Psoas muscle (tissue), 8 donors: Measurements from ENCODE around the gene ZMYND8. TPM values are rescaled to one million over a fixed set of nuclear protein-coding genes. Genes with fewer than 3 reads are reported as not detected.

Experiments
- ATAC-seq, 4 donors: fragments of 200-7000 bp; cut with Tn5 transposase; one replicate each; pipeline ENCODE4 v1.9.1; 2020; ENCODE audit warnings: moderate library complexity in 3 of 4, mild to moderate bottlenecking in 2 of 4
- DNase-seq, 2 donors: peaks; one replicate each; pipeline ENCODE4 v3.0.0-alpha.2; 2020
- H3K27ac ChIP-seq: fragments of 200-600 bp; one replicate; pipeline ENCODE4 v1.8.0; 2022
- H3K27me3 ChIP-seq, 3 donors: fragments of 200-600 bp in 1 of 3; one replicate each; pipeline versions ENCODE4 v1.6.1 to v1.8.0; 2013 to 2022; ENCODE audit warnings: low read length in 2 of 3, mild to moderate bottlenecking in 2 of 3, moderate library complexity in 1 of 3; ENCODE audit not compliant: insufficient read depth in 3 of 3
- H3K36me3 ChIP-seq, 2 donors: fragments of 200-600 bp in 1 of 2; one replicate each; pipeline versions ENCODE4 v1.6.1 to v1.8.0; 2013 to 2022; ENCODE audit warnings: low read depth in 1 of 2, mild to moderate bottlenecking in 1 of 2, moderate library complexity in 1 of 2; ENCODE audit not compliant: insufficient read depth in 1 of 2
- H3K4me1 ChIP-seq: fragments of 200-600 bp; one replicate; pipeline ENCODE4 v1.8.0; 2022
- H3K4me3 ChIP-seq: fragments of 200-600 bp; one replicate; pipeline ENCODE4 v1.8.0; 2022; ENCODE audit warnings: mild to moderate bottlenecking
- H3K9me3 ChIP-seq: fragments of 200-600 bp; one replicate; pipeline ENCODE4 v1.8.0; 2022
- CTCF ChIP-seq: fragments of 200-600 bp; IDR thresholded peaks from one replicate; pipeline ENCODE4 v1.8.0; 2022; ENCODE audit warnings: antibody characterized with exemption
- WGBS, 3 donors: extraction: QIAGEN DNeasy Blood & Tissue Kit; methylation state at CpG; one replicate each; pipeline versions ENCODE4 v1.1.6 to v1.1.7; 2013; 5-methylcytosine and 5-hydroxymethylcytosine counted together
- intact Hi-C, 2 donors: fragments of 100-400 bp; cut with DNase I; formaldehyde crosslinking; loops; one replicate each; pipeline versions ENCODE4 v1.11.0 to v1.14.2; 2022
- polyA plus RNA-seq, 3 donors: library from polyadenylated mRNA; stranded (reverse); fragments of 200-250 nt; gene quantifications; one replicate each; pipeline ENCODE4 v1.2.3, GENCODE V29; 2013
- total RNA-seq, 4 donors: library from RNA; stranded (reverse); fragmentation: NEBNext Ultra II Directional in 2 of 4; extraction: Animal tissue kit (Norgen Biotek cat#: 25700) in 2 of 4; gene quantifications; one replicate each; pipeline versions ENCODE4 v1.2.1 to v1.2.4, GENCODE V29; 2021 to 2023
- donor health status: healthy with polysubstance abuse.
- donor health status: DM: no; HTN: no; CAD: no; lungs with moderate emphysema.
- donor health status: Bipolar disorder and iron deficiency.
- donor health status: healthy.
- donor health status: DM: yes; HTN: yes; CAD: no.
- donor health status: DM: no; HTN: no; CAD: no.
- donor health status: DM: no; HTN: no; CAD: no.
- donor health status: DM: yes; HTN: yes; CAD: no.

ZMYND8 gene
- total and polyA plus RNA-seq, 7 donors, result 4.7 to 42.9 (median 17.7) TPM

GRCh38 chr20:47201074-47201730, 155.3 kb downstream of the ZMYND8 start:
- TF ChIP-seq CTCF, result no peak
- WGBS, 3 donors, result 90 to 91% (median 91%) methylated on average over 9 of the region's 9 CpGs
- intact Hi-C loops, result loop anchor here in 1 of 2 donors (5.0 kb wide), 1 partner anchor 181 kb away; no protein-coding TSS in a partner anchor

GRCh38 chr20:47198996-47199552, 157.4 kb downstream of the ZMYND8 start:
- TF ChIP-seq CTCF, result no peak
- H3K9me3 ChIP-seq, result no peaks in the 10 kb centered on the region
- no peaks in the 10 kb centered on the region for H3K27me3 ChIP-seq
- intact Hi-C loops, result loop anchor here (5.0 to 10.0 kb wide), 2 partner anchors 423 to 426 kb away; no protein-coding TSS in a partner anchor
- H3K36me3 ChIP-seq, result no peaks in the 10 kb centered on the region
- peak in 1 of 2 donors; percentile 37 for DNase-seq
- no peaks in the 10 kb centered on the region for H3K4me1 ChIP-seq
- WGBS, 3 donors, result 92 to 94% (median 93%) methylated on average over 14 of the region's 14 CpGs
- H3K4me3 ChIP-seq, result no peak overlapping the region
- ATAC-seq, result no peak
- no peak overlapping the region for H3K27ac ChIP-seq

More at GRCh38 chr20:47201074-47201730, 155.3 kb downstream of the ZMYND8 start:
- Histone ChIP-seq H3K4me1 (no peaks in the 10 kb centered on the region), H3K27me3 (no peaks in the 10 kb centered on the region), H3K9me3 (no peaks in the 10 kb centered on the region), H3K36me3 (no peaks in the 10 kb centered on the region), H3K27ac (no peak overlapping the region), H3K4me3 (no peak overlapping the region)
- DNase-seq (peak in 1 of 2 donors; percentile 16), ATAC-seq (no peak)

GRCh38 chr20:47198254-47198671, 158.2 kb downstream of the ZMYND8 start:
- TF ChIP-seq CTCF, result no peak
- Histone ChIP-seq H3K4me1 (no peaks in the 10 kb centered on the region), H3K27ac (no peak overlapping the region), H3K36me3 (no peaks in the 10 kb centered on the region), H3K9me3 (no peaks in the 10 kb centered on the region), H3K27me3 (no peaks in the 10 kb centered on the region), H3K4me3 (no peak overlapping the region)
- DNase-seq, result peak in 1 of 2 donors; percentile 4
- WGBS, 3 donors, result 82 to 97% (median 95%) methylated on average over 3 of the region's 3 CpGs
- intact Hi-C loops, result loop anchor here (5.0 to 10.0 kb wide), 2 partner anchors 424 to 427 kb away; no protein-coding TSS in a partner anchor
- no peak for ATAC-seq

- ATAC-seq (peak; percentile 68 to 89 (median 80)), DNase-seq (peak; percentile 70 to 77)
- intact Hi-C loops, result loop anchor here (2.0 to 10.0 kb wide), 3 partner anchors 188 to 428 kb away; no protein-coding TSS in a partner anchor
- no peaks in the 10 kb centered on the region for H3K4me1 ChIP-seq
- peak; percentile 93 for TF ChIP-seq CTCF
- no peaks in the 10 kb centered on the region for H3K9me3 ChIP-seq
- WGBS, 3 donors, result 43 to 48% (median 45%) methylated on average over 34 of the region's 34 CpGs
- H3K36me3 ChIP-seq, result no peaks in the 10 kb centered on the region
- peaks cover 0 to 2% (median 0%) of the 10 kb centered on the region in 3 donors for H3K27me3 ChIP-seq
- H3K4me3 ChIP-seq, result no peak overlapping the region
- no peak overlapping the region for H3K27ac ChIP-seq
Measured at GRCh38 chr20:47196091-47197081, 160.1 kb downstream of the ZMYND8 start.
